Measurements from ENCODE around the gene PIP5KL1. TPM values are rescaled to one million over a fixed set of nuclear protein-coding genes. Genes with fewer than 3 reads are reported as not detected.

The PIP5KL1 gene
- total RNA-seq, 1 experiment from 2014 or later = 0.17 TPM

DNA sequence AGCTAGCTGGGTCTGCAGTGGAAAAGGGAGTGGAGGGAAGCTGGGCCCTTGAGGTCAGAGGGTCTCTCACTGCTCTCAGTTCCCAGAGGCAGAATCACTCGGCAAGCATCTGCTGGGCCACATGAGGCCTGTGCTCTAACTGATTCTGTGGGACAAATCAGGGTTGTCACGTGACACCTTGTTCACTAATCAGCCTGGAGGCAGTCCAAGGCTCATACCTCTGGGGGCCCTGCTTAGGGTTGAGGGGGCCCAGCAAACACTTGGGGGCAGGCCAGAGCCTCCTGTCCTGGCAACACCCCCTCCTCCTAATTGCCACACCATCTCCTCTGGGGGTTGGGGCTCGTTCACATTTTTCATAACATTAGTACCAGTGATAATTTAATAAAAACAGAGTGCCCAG is 16.2 kb upstream of the PIP5KL1 start:
- no TSS peak for BruUV-seq (replicated peaks)
- no peak overlapping the region for H3K4me3 Mint-ChIP-seq (ENCODE audit: low read depth, unreplicated experiment)
- peaks cover 33% of the 10 kb centered on the region for H3K4me1 Mint-ChIP-seq (ENCODE audit: low read depth, unreplicated experiment)
- no peaks in the 10 kb centered on the region for H3K9me3 Mint-ChIP-seq (ENCODE audit: low read depth, unreplicated experiment)
- no peaks in the 10 kb centered on the region for H3K27me3 Mint-ChIP-seq (ENCODE audit: unreplicated experiment)
- peaks cover 66% of the 10 kb centered on the region for H3K36me3 Mint-ChIP-seq (ENCODE audit: insufficient read depth, unreplicated experiment)
- TF ChIP-seq, protein P1, sequence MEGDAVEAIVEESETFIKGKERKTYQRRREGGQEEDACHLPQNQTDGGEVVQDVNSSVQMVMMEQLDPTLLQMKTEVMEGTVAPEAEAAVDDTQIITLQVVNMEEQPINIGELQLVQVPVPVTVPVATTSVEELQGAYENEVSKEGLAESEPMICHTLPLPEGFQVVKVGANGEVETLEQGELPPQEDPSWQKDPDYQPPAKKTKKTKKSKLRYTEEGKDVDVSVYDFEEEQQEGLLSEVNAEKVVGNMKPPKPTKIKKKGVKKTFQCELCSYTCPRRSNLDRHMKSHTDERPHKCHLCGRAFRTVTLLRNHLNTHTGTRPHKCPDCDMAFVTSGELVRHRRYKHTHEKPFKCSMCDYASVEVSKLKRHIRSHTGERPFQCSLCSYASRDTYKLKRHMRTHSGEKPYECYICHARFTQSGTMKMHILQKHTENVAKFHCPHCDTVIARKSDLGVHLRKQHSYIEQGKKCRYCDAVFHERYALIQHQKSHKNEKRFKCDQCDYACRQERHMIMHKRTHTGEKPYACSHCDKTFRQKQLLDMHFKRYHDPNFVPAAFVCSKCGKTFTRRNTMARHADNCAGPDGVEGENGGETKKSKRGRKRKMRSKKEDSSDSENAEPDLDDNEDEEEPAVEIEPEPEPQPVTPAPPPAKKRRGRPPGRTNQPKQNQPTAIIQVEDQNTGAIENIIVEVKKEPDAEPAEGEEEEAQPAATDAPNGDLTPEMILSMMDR (IDR thresholded peaks at IDR 0.05; ENCODE audit: unreplicated experiment) = no peak
- intact Hi-C loops (cut with micrococcal nuclease; ENCODE audit: unreplicated experiment) = no loop called here
- CTCF ChIA-PET = no interaction called here
- no peak overlapping the region for H3K27ac Mint-ChIP-seq (ENCODE audit: unreplicated experiment)
- DNase-seq = no peak

DNA sequence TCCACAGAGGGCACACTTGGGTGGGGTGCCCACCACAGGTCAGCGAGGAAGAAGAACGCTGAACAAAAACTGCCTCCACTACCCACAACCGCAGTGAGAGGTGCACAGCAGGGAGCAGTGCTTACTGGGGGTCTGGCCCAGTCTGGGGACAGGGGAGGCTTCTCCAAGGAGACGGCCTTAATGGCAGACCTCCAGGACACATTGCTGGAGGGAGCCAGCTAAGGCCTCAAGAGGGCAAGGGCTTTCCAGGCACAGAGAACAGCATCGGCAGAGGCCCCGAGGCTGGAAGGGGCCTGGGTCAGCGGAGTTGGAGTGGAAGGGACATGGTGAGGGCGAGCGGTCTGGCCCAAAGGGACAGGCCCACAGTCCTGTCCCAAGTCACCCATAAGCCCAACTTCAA is 15.4 kb upstream of the PIP5KL1 start:
- intact Hi-C loops (cut with micrococcal nuclease; ENCODE audit: unreplicated experiment) = no loop called here
- DNase-seq = no peak
- CTCF ChIA-PET = no interaction called here
- BruUV-seq (replicated peaks) = no TSS peak
- Mint-ChIP-seq H3K36me3 (ENCODE audit: insufficient read depth, unreplicated experiment) (peaks cover 66% of the 10 kb centered on the region), H3K9me3 (ENCODE audit: low read depth, unreplicated experiment) (no peaks in the 10 kb centered on the region), H3K27ac (ENCODE audit: unreplicated experiment) (no peak overlapping the region), H3K27me3 (ENCODE audit: unreplicated experiment) (no peaks in the 10 kb centered on the region), H3K4me1 (ENCODE audit: low read depth, unreplicated experiment) (peaks cover 30% of the 10 kb centered on the region), H3K4me3 (ENCODE audit: low read depth, unreplicated experiment) (no peak overlapping the region)
- TF ChIP-seq, protein P1 (IDR thresholded peaks at IDR 0.05; ENCODE audit: unreplicated experiment) = no peak

DNA sequence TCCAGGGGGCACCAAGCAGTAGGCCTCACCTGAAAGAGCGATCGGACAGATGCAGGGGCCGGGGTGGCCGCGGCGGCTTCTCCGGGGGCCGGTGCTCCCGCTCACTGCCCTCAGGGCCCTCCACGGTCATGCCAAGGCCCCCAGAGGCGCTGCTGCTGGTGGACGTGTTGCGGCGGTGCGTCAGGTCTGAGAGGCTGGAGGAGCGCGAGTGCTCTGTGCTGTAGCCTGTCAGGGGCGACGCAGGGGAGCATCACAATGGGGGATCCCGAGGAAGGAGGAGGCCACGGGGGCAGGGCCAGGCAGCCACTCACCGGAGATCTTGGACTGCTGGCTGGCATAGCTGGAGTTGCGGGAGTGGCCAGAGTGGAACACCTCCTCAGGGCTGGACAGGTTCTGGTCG is 14.8 kb upstream of the PIP5KL1 start:
- TF ChIP-seq, protein P1 (IDR thresholded peaks at IDR 0.05; ENCODE audit: unreplicated experiment) = no peak
- no peak for DNase-seq
- Mint-ChIP-seq H3K4me1 (ENCODE audit: low read depth, unreplicated experiment) (peaks cover 24% of the 10 kb centered on the region), H3K27me3 (ENCODE audit: unreplicated experiment) (no peaks in the 10 kb centered on the region), H3K27ac (ENCODE audit: unreplicated experiment) (no peak overlapping the region), H3K36me3 (ENCODE audit: insufficient read depth, unreplicated experiment) (peaks cover 66% of the 10 kb centered on the region), H3K9me3 (ENCODE audit: low read depth, unreplicated experiment) (no peaks in the 10 kb centered on the region), H3K4me3 (ENCODE audit: low read depth, unreplicated experiment) (no peak overlapping the region)
- no TSS peak for BruUV-seq (replicated peaks)
- intact Hi-C loops (cut with micrococcal nuclease; ENCODE audit: unreplicated experiment) = no loop called here
- CTCF ChIA-PET = no interaction called here

DNA sequence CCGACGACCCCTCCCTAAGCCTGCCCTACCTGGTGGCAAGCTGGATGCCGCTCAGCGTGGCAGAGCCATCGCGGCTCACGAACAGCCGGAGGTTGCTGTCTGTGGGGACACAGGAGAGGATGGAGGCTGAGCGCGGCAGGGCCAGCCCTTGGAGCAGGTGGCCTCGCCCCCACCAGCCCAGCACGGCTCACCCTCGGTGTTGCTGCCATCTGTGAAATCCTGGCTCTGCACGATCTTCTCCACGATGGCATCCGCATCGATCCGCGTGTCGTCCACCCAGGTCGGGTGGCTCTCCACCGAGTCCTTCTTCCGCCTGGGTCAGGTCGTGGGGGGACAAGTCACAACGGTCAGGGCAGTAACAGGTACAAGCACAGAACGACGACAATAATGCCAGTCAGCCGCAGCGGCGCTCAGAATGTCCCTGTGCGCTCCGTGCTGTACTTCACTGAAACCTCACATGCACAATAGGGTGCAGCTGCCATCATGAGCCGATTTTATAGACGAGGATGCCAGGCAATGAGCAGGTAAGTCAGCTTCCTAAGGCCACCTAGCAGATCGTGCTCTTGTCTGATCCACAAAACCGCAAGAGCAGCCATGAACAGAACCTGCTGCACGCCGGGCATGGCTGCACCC is 14.1 kb upstream of the PIP5KL1 start:
- Mint-ChIP-seq H3K4me3 (ENCODE audit: low read depth, unreplicated experiment) (no peak overlapping the region), H3K9me3 (ENCODE audit: low read depth, unreplicated experiment) (no peaks in the 10 kb centered on the region), H3K27me3 (ENCODE audit: unreplicated experiment) (no peaks in the 10 kb centered on the region), H3K36me3 (ENCODE audit: insufficient read depth, unreplicated experiment) (peaks cover 65% of the 10 kb centered on the region), H3K4me1 (ENCODE audit: low read depth, unreplicated experiment) (peaks cover 18% of the 10 kb centered on the region), H3K27ac (ENCODE audit: unreplicated experiment) (no peak overlapping the region)
- no peak for DNase-seq
- no TSS peak for BruUV-seq (replicated peaks)
- TF ChIP-seq, protein P1 (IDR thresholded peaks at IDR 0.05; ENCODE audit: unreplicated experiment) = no peak
- CTCF ChIA-PET = interaction anchor here (1.4 to 2.5 kb wide), 2 partner anchors 8 to 90 kb away, joined by 4 to 16 read pairs; no protein-coding TSS in a partner anchor
- intact Hi-C loops (cut with micrococcal nuclease; ENCODE audit: unreplicated experiment) = no loop called here
